Endothelial cell of umbilical vein (primary cell): ENCODE measurements around the gene RELT. TPM values are rescaled to one million over a fixed set of nuclear protein-coding genes. Genes with fewer than 3 reads are reported as not detected.

Experiments used
- BruUV-seq: library from RNA; stranded (reverse); fragments of 400-500 nt; replicated peaks from 2 replicates; lab custom pipeline; 2021; lab: Mats Ljungman, UMichigan
- CTCF ChIA-PET: fragments of 300-600, 350-600 bp; sonication (Branson Sonifier 250); formaldehyde crosslinking; loops from one replicate; lab custom pipeline; 2021; ENCODE audit warnings: antibody characterized with exemption, inconsistent platforms; lab: Charles Lee
- POLR2A ChIA-PET: fragments of 300-600, 350-600 bp; sonication (Branson Sonifier 250); formaldehyde crosslinking; loops from one replicate; lab custom pipeline; 2021; ENCODE audit warnings: antibody characterized with exemption, inconsistent platforms; lab: Charles Lee
- DNase-seq: peaks from one replicate; pipeline ENCODE4 v3.0.0-alpha.2; 2011; ENCODE audit warnings: low read depth, low spot score
- FAIRE-seq: peaks from 2 replicates; lab custom pipeline; 2011; peaks lifted over from hg19 to GRCh38; lab: Jason Lieb, UNC
- H2AFZ ChIP-seq: 2 replicates; pipeline ENCODE4 v1.6.0; 2012; ENCODE audit warnings: low read depth, low read length, control low read depth, inconsistent platforms
- H3K27ac ChIP-seq: 2 replicates; pipeline ENCODE4 v1.5.1; 2011; ENCODE audit warnings: low read depth, mild to moderate bottlenecking, control low read depth, low read length, moderate library complexity; ENCODE audit not compliant: insufficient read depth
- H3K27me3 ChIP-seq, 2 experiments: 2 replicates each; pipeline versions ENCODE4 v1.6.0 to v1.6.1; 2011; ENCODE audit warnings: low read length in 2 of 2, mixed read lengths in 1 of 2; ENCODE audit not compliant: control insufficient read depth in 2 of 2, insufficient read depth in 2 of 2
- H3K36me3 ChIP-seq, 2 experiments: 2 replicates in 1 of 2; 3 replicates in 1 of 2; pipeline ENCODE4 v1.5.1; 2011; ENCODE audit warnings: low read length in 2 of 2, mild to moderate bottlenecking in 1 of 2, moderate library complexity in 1 of 2; ENCODE audit not compliant: control insufficient read depth in 2 of 2, insufficient read depth in 2 of 2; ENCODE audit errors: extremely low read depth in 1 of 2
- H3K4me1 ChIP-seq: 3 replicates; pipeline ENCODE4 v1.5.1; 2011; ENCODE audit warnings: mild to moderate bottlenecking, low read length; ENCODE audit not compliant: control insufficient read depth, insufficient read depth; ENCODE audit errors: extremely low read depth
- H3K4me2 ChIP-seq: 2 replicates; pipeline ENCODE4 v1.6.1; 2011; ENCODE audit warnings: low read length, control low read depth, mixed read lengths; ENCODE audit not compliant: insufficient read depth
- H3K4me3 ChIP-seq, 3 experiments: fragments of 200-600 bp in 1 of 3; sonication (generic), shearing (Covaris generic) in 1 of 3; replicated peaks in 1 of 3; 2 replicates each; pipeline ENCODE4 v1.5.1; 2011 to 2016; ENCODE audit warnings: control low read depth in 3 of 3, low read length in 3 of 3, mild to moderate bottlenecking in 2 of 3, inconsistent platforms in 1 of 3, low read depth in 1 of 3, moderate library complexity in 1 of 3; ENCODE audit not compliant: insufficient read depth in 1 of 3
- H3K79me2 ChIP-seq: 2 replicates; pipeline ENCODE4 v1.6.0; 2012; ENCODE audit warnings: low read length, inconsistent platforms; ENCODE audit not compliant: control insufficient read depth, insufficient read depth
- H3K9ac ChIP-seq: replicated peaks from 2 replicates; pipeline ENCODE3; 2011; ENCODE audit warnings: low read length, control low read depth; ENCODE audit not compliant: insufficient read depth; ENCODE audit errors: extremely low read depth
- H3K9me1 ChIP-seq: replicated peaks from 3 replicates; pipeline ENCODE4 v1.6.0; 2011; ENCODE audit warnings: mild to moderate bottlenecking, low read length; ENCODE audit not compliant: control insufficient read depth, insufficient read depth; ENCODE audit errors: extremely low read depth
- H3K9me3 ChIP-seq: replicated peaks from 2 replicates; pipeline ENCODE4 v1.5.1; 2012; ENCODE audit warnings: low read length, inconsistent platforms; ENCODE audit not compliant: control insufficient read depth, insufficient read depth
- H4K20me1 ChIP-seq: replicated peaks from 2 replicates; pipeline ENCODE3; 2011; ENCODE audit warnings: mild to moderate bottlenecking, low read length; ENCODE audit not compliant: control insufficient read depth, insufficient read depth; ENCODE audit errors: extremely low read depth
- EZH2 ChIP-seq: IDR thresholded peaks from 2 replicates; pipeline ENCODE4 v1.6.1; 2012; ENCODE audit warnings: borderline replicate concordance, low read depth, mild to moderate bottlenecking, moderate library complexity, low read length, inconsistent platforms; ENCODE audit not compliant: severe bottlenecking
- FOS ChIP-seq: IDR thresholded peaks from 2 replicates; pipeline ENCODE4 v1.6.1; 2011; ENCODE audit warnings: mild to moderate bottlenecking, low read length, moderate library complexity, borderline replicate concordance; ENCODE audit not compliant: insufficient read depth
- GATA2 ChIP-seq: IDR thresholded peaks from 2 replicates; pipeline ENCODE4 v1.7.0; 2011; ENCODE audit warnings: low read depth, mild to moderate bottlenecking, moderate library complexity, mixed read lengths, low read length; ENCODE audit not compliant: insufficient read length, insufficient read depth
- JUN ChIP-seq: IDR thresholded peaks from 2 replicates; pipeline ENCODE4 v1.6.1; 2011; ENCODE audit warnings: borderline replicate concordance, low read depth; ENCODE audit not compliant: insufficient read length, insufficient read depth
- MYC ChIP-seq: IDR thresholded peaks from one replicate; pipeline ENCODE4 v1.6.1; 2011; ENCODE audit warnings: mild to moderate bottlenecking, low read depth, low read length
- POLR2A ChIP-seq: IDR thresholded peaks from 2 replicates; pipeline ENCODE4 v1.6.1; 2012; ENCODE audit warnings: low read depth, mild to moderate bottlenecking, control low read depth, low read length
- POLR2AphosphoS5 ChIP-seq: IDR thresholded peaks from 2 replicates; pipeline ENCODE4 v1.6.1; 2012; ENCODE audit warnings: low read depth, mild to moderate bottlenecking, control low read depth, low read length, moderate library complexity; ENCODE audit not compliant: insufficient read depth
- dilution Hi-C: fragments of 300-500 bp; cut with MboI; formaldehyde crosslinking; loops from one replicate; pipeline ENCODE4 v1.15.0; 2019; ENCODE audit warnings: low sequenced_read_pairs; ENCODE audit not compliant: extremely low pct_ligation_motif_present
- intact Hi-C: fragments of 100-400 bp; cut with micrococcal nuclease; formaldehyde crosslinking; loops from one replicate; pipeline ENCODE4 v1.10.0; 2022
- polyA plus RNA-seq, 4 experiments: library from polyadenylated mRNA; depleted of rRNA in 3 of 4; stranded (reverse) in 3 of 4; unstranded in 1 of 4; fragments of >200 nt; gene quantifications; 2 replicates each; pipeline versions ENCODE4 v1.2.1 to v1.2.3, GENCODE V29; 2011 to 2012; ENCODE audit warnings: missing spikeins in 1 of 4
- total RNA-seq: library from RNA; stranded (reverse); gene quantifications from 2 replicates; pipeline ENCODE4 v1.2.3, GENCODE V29; 2021
- TF ChIP-seq, protein P1 (sequence below), 2 donors: IDR thresholded peaks; 1 replicate in 1 of 2; 2 replicates in 1 of 2; pipeline ENCODE4 v1.5.1; 2011; ENCODE audit warnings: low read length in 2 of 2, mild to moderate bottlenecking in 2 of 2, moderate library complexity in 2 of 2, control low read depth in 1 of 2, inconsistent platforms in 1 of 2, low read depth in 1 of 2; ENCODE audit not compliant: insufficient read depth in 1 of 2; ENCODE audit errors: extremely low read depth in 1 of 2
- TF ChIP-seq, protein P2 (sequence below): IDR thresholded peaks from 2 replicates; pipeline ENCODE4 v1.6.1; 2011; ENCODE audit not compliant: insufficient read depth, insufficient read length

RELT gene
- total and polyA plus RNA-seq, 2 donors (not counting 3 experiments of a cell fraction or from before 2014, with no cell fraction given) = 6.7 to 13.1 TPM

DNA sequence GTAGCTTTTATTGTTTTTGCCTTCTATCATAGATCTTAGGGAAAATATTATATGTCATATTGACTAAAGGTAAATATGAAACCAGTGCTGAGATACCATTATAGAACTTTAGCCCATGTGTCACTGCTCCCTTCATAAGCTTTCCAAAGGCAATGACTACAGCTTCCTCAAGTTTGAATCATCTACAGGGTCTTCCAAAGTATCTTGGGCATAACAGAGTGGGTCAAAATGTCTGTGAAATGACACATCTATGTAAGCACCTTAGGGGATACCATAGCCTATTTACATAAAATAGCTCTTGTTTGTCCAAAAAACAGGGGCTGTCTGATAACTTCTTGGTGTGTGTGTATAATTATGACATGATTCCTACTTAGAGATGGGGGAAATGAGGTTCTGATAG is 52.5 kb downstream of the RELT start:
- Histone ChIP-seq H3K4me1 (no peaks in the 10 kb centered on the region), H3K4me3 (no peak overlapping the region), H3K27ac (no peak overlapping the region), H3K9me1 (no peaks in the 10 kb centered on the region), H2AFZ (no peak overlapping the region), H3K9ac (no peak overlapping the region), H3K36me3 (no peaks in the 10 kb centered on the region), H3K27me3 (no peaks in the 10 kb centered on the region), H3K9me3 (no peaks in the 10 kb centered on the region), H3K79me2 (no peaks in the 10 kb centered on the region), H3K4me2 (no peak overlapping the region), H4K20me1 (no peaks in the 10 kb centered on the region)
- FAIRE-seq (no peak), DNase-seq (no peak)
- dilution Hi-C loops (no loop called here), intact Hi-C loops (no loop called here)
- ChIA-PET CTCF (interaction anchor here (0.5 to 2.1 kb wide), 5 partner anchors 14 to 316 kb away, joined by 3 to 7 read pairs (median 5); no protein-coding TSS in a partner anchor), POLR2A (no interaction called here)
- TF ChIP-seq MYC = no peak
- no peak for TF ChIP-seq EZH2
- no TSS peak for BruUV-seq

- DNase-seq = peak; percentile 15
- Histone ChIP-seq H3K27ac (no peak overlapping the region), H4K20me1 (no peaks in the 10 kb centered on the region), H3K79me2 (no peaks in the 10 kb centered on the region), H3K9me3 (no peaks in the 10 kb centered on the region), H3K4me2 (no peak overlapping the region), H3K27me3 (no peaks in the 10 kb centered on the region), H3K9me1 (no peaks in the 10 kb centered on the region), H3K4me1 (no peaks in the 10 kb centered on the region), H3K9ac (no peak overlapping the region), H3K36me3 (no peaks in the 10 kb centered on the region), H3K4me3 (no peak overlapping the region), H2AFZ (peak overlapping the region; percentile 56)
- no TSS peak for BruUV-seq
- TF ChIP-seq POLR2A = no peak
- no peak for TF ChIP-seq FOS
- no peak for TF ChIP-seq POLR2AphosphoS5
- no peak for TF ChIP-seq GATA2
- TF ChIP-seq EZH2 = no peak
- TF ChIP-seq, protein P1, sequence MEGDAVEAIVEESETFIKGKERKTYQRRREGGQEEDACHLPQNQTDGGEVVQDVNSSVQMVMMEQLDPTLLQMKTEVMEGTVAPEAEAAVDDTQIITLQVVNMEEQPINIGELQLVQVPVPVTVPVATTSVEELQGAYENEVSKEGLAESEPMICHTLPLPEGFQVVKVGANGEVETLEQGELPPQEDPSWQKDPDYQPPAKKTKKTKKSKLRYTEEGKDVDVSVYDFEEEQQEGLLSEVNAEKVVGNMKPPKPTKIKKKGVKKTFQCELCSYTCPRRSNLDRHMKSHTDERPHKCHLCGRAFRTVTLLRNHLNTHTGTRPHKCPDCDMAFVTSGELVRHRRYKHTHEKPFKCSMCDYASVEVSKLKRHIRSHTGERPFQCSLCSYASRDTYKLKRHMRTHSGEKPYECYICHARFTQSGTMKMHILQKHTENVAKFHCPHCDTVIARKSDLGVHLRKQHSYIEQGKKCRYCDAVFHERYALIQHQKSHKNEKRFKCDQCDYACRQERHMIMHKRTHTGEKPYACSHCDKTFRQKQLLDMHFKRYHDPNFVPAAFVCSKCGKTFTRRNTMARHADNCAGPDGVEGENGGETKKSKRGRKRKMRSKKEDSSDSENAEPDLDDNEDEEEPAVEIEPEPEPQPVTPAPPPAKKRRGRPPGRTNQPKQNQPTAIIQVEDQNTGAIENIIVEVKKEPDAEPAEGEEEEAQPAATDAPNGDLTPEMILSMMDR (IDR thresholded peaks at IDR 0.05; ENCODE audit: extremely low read depth in 1 of 2, insufficient read depth in 1 of 2, low read depth in 1 of 2, low read length in 2 of 2) = no peak
- TF ChIP-seq JUN = no peak
- TF ChIP-seq MYC = no peak
- TF ChIP-seq, protein P2, sequence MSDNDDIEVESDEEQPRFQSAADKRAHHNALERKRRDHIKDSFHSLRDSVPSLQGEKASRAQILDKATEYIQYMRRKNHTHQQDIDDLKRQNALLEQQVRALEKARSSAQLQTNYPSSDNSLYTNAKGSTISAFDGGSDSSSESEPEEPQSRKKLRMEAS = no peak
- FAIRE-seq = peak; percentile 67
- intact Hi-C loops = no loop called here
- ChIA-PET CTCF (interaction anchor here (0.5 to 2.1 kb wide), 7 partner anchors 14 to 316 kb away, joined by 3 to 7 read pairs (median 4); no protein-coding TSS in a partner anchor), POLR2A (no interaction called here)
- dilution Hi-C loops = no loop called here
Observed at GRCh38 chr11:73429121-73429750, 53.0 kb downstream of the RELT start.
